ENCODE measurements around the gene GTSE1. TPM values are rescaled to one million over a fixed set of nuclear protein-coding genes. Genes with fewer than 3 reads are reported as not detected.

The GTSE1 gene
- total RNA-seq, 2 experiments from 2014 or later, result 39.4 to 41.4 TPM

DNA sequence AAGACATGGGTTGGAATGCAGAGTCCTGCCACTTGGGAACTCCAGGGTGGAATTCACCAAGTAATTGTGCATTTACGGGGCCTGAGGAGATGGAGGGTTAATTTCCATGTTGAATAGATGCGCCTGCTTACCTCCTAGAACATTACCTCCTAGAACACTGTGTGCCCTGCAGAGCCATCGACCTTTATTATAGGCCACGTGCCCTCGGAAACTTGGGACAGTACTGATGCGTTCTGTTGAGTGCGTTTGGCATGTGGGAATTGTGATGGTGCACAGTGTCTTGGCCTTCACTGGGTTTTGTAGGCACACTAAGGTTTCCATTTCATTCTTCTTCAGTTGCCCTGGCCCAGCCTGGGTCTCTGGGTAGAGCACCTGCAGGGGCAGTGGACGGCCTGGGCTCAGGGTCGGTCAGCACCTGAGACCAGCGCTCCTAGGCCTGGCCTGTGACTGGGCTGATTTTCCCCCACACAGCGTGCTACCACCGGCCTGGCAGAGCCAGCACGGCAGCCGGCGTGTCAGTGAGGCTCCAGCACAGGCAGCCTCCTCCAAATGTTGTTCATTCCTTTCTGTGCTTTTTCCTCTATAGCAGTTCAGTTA is 51.5 kb downstream of the GTSE1 start:
- ChIA-PET CTCF (interaction anchor here (1.1 kb wide), 1 partner anchor 19 kb away, joined by 3 read pairs; no protein-coding TSS in a partner anchor), POLR2A (no interaction called here)
- ATAC-seq (no peak), DNase-seq (no peak)
- peaks cover 55% of the 10 kb centered on the region for H3K36me3 Mint-ChIP-seq (ENCODE audit: low read depth)
- H3K9me3 Mint-ChIP-seq, result no peaks in the 10 kb centered on the region
- peaks cover 4% of the 10 kb centered on the region for H3K4me1 Mint-ChIP-seq (ENCODE audit: low read depth)
- intact Hi-C loops (cut with micrococcal nuclease), result no loop called here
- H3K4me3 Mint-ChIP-seq, result no peak overlapping the region
- no peaks in the 10 kb centered on the region for H3K27me3 Mint-ChIP-seq
- TF ChIP-seq, protein P1, sequence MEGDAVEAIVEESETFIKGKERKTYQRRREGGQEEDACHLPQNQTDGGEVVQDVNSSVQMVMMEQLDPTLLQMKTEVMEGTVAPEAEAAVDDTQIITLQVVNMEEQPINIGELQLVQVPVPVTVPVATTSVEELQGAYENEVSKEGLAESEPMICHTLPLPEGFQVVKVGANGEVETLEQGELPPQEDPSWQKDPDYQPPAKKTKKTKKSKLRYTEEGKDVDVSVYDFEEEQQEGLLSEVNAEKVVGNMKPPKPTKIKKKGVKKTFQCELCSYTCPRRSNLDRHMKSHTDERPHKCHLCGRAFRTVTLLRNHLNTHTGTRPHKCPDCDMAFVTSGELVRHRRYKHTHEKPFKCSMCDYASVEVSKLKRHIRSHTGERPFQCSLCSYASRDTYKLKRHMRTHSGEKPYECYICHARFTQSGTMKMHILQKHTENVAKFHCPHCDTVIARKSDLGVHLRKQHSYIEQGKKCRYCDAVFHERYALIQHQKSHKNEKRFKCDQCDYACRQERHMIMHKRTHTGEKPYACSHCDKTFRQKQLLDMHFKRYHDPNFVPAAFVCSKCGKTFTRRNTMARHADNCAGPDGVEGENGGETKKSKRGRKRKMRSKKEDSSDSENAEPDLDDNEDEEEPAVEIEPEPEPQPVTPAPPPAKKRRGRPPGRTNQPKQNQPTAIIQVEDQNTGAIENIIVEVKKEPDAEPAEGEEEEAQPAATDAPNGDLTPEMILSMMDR (IDR thresholded peaks at IDR 0.05), result no peak
- no peak overlapping the region for H3K27ac Mint-ChIP-seq

DNA sequence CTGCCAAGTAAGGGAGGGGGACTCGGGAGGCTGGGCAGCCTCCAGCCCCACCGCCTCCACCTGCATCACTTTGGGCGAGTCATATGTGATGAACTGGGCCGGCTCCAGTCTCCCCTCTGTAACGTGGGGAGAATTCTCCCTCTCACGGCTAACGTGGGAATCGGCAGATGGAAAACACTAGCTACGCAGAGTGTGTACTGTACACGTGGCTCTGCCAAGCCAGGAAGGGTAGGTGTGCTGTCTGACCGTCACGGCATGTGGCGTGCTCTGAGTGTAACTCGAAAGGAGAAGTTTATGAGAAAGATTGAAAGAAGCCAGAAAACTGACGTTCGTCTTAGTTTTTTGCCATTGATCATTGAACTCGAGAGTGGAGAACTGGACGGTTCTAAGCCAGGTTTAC is 52.6 kb downstream of the GTSE1 start:
- Mint-ChIP-seq H3K9me3 (no peaks in the 10 kb centered on the region), H3K36me3 (ENCODE audit: low read depth) (peaks cover 57% of the 10 kb centered on the region), H3K4me3 (no peak overlapping the region), H3K27ac (no peak overlapping the region), H3K27me3 (no peaks in the 10 kb centered on the region), H3K4me1 (ENCODE audit: low read depth) (peaks cover 4% of the 10 kb centered on the region)
- POLR2A ChIA-PET, result interaction anchor here (0.7 to 1.3 kb wide), 2 partner anchors 13 to 222 kb away, joined by 3 read pairs; partner anchors contain the start of gene TRMU
- TF ChIP-seq, protein P1 (IDR thresholded peaks at IDR 0.05), result no peak
- CTCF ChIA-PET, result interaction anchor here (0.9 kb wide), 1 partner anchor 193 kb away, joined by 3 read pairs; no protein-coding TSS in a partner anchor
- DNase-seq (no peak), ATAC-seq (no peak)
- intact Hi-C loops (cut with micrococcal nuclease), result no loop called here

DNA sequence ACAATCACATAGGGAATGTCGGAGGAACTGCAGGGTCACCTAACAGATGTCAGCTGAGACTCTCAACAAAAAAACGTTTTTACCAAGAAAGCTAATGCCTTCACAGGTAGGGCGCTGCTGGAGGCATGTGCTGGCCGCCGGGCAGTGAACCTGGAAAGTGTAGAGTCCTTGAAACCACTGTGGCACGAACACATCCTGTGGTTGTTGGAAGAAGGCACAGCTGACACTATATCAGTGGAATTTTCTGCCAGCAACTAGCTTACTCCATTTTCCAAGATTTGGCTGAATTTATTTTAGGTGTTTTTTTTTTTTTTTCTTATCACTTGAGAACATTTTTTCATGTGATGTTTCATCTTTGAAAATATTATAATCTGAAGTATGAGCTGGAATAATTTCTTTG is 53.0 kb downstream of the GTSE1 start:
- Mint-ChIP-seq H3K4me3 (no peak overlapping the region), H3K36me3 (ENCODE audit: low read depth) (peaks cover 56% of the 10 kb centered on the region), H3K4me1 (ENCODE audit: low read depth) (peaks cover 4% of the 10 kb centered on the region), H3K9me3 (no peaks in the 10 kb centered on the region), H3K27me3 (no peaks in the 10 kb centered on the region), H3K27ac (no peak overlapping the region)
- ChIA-PET POLR2A (interaction anchor here (0.7 to 1.3 kb wide), 2 partner anchors 14 to 223 kb away, joined by 3 read pairs; partner anchors contain the start of gene TRMU), CTCF (interaction anchor here (0.9 kb wide), 1 partner anchor 192 kb away, joined by 3 read pairs; no protein-coding TSS in a partner anchor)
- DNase-seq (no peak), ATAC-seq (no peak)
- TF ChIP-seq, protein P1 (IDR thresholded peaks at IDR 0.05), result no peak
- intact Hi-C loops (cut with micrococcal nuclease), result no loop called here

DNA sequence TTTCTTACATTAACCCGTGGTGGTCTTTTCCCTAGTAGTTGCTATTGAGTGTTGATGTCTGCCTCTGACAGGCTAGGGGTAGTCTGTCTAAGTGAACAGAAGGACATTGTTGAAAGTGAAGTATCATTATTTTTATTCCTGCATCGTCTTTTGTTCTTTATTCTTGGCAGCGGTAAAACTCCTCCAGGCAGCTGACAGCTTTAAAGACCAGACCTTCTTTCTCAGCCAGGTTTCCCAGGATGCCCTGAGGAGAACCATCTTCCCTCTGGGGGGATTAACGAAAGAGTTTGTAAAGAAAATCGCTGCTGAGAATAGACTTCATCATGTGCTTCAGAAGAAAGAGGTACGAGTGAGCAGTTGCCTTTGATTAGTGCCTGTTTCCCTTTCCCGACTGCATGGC is 53.5 kb downstream of the GTSE1 start:
- DNase-seq (no peak), ATAC-seq (no peak)
- POLR2A ChIA-PET, result interaction anchor here (0.7 to 1.3 kb wide), 2 partner anchors 14 to 223 kb away, joined by 3 read pairs; partner anchors contain the start of gene TRMU
- intact Hi-C loops (cut with micrococcal nuclease), result no loop called here
- H3K27ac Mint-ChIP-seq, result no peak overlapping the region
- TF ChIP-seq, protein P1 (IDR thresholded peaks at IDR 0.05), result no peak
- H3K4me3 Mint-ChIP-seq, result no peak overlapping the region
- no peaks in the 10 kb centered on the region for H3K9me3 Mint-ChIP-seq
- CTCF ChIA-PET, result interaction anchor here (0.9 kb wide), 1 partner anchor 192 kb away, joined by 3 read pairs; no protein-coding TSS in a partner anchor
- H3K36me3 Mint-ChIP-seq (ENCODE audit: low read depth), result peaks cover 55% of the 10 kb centered on the region
- no peaks in the 10 kb centered on the region for H3K27me3 Mint-ChIP-seq
- peaks cover 4% of the 10 kb centered on the region for H3K4me1 Mint-ChIP-seq (ENCODE audit: low read depth)

DNA sequence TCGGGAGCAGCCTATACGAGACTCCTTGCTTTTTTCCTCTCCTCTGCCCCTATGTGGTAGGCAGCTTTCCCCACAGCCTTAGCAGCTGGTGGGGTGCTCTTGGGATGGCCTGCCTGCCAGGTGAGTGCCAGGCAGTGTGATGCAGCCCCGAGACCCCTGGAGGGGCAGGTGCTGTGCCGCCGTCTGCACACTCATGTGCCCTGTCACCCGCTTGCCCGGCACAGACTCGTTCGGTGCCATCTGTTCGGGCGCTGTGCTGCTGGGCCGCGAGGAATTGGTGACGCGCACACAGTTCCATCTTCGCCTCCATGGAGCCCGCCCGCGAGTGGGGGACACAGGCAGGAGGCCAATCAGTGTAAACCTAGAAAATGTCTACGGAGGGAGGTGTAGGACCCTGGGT is 54.0 kb downstream of the GTSE1 start:
- DNase-seq, result no peak
- no peak for ATAC-seq
- H3K27ac Mint-ChIP-seq, result no peak overlapping the region
- ChIA-PET POLR2A (no interaction called here), CTCF (no interaction called here)
- TF ChIP-seq, protein P1 (IDR thresholded peaks at IDR 0.05), result no peak
- intact Hi-C loops (cut with micrococcal nuclease), result no loop called here
- peaks cover 57% of the 10 kb centered on the region for H3K36me3 Mint-ChIP-seq (ENCODE audit: low read depth)
- H3K27me3 Mint-ChIP-seq, result no peaks in the 10 kb centered on the region
- H3K4me3 Mint-ChIP-seq, result no peak overlapping the region
- H3K9me3 Mint-ChIP-seq, result no peaks in the 10 kb centered on the region
- peaks cover 4% of the 10 kb centered on the region for H3K4me1 Mint-ChIP-seq (ENCODE audit: low read depth)

All from activated CD8-positive, alpha-beta T cell treated with anti-CD3 and anti-CD28 coated beads for 36 hours (primary cell).